Dermis blood vessel endothelial cell (primary cell): Measurements from ENCODE around the gene CDC42EP5. TPM values are rescaled to one million over a fixed set of nuclear protein-coding genes. Genes with fewer than 3 reads are reported as not detected.
A peak's percentile ranks its signal among the peaks of the same experiment; 100 is the strongest.
"Not testable (repeated sequence)": the region's sequence is repeated elsewhere in the genome, so short reads cannot be mapped to it uniquely, and the experiment has no call there.

ENCODE experiments used
- DNase-seq: peaks from one replicate; pipeline ENCODE4 v3.0.0; 2010
- total RNA-seq: library from RNA; depleted of rRNA; stranded (reverse); fragments of >200 nt; gene quantifications from 2 replicates; pipeline ENCODE4 v1.2.3, GENCODE V29; 2014

Gene CDC42EP5
- total RNA-seq = 86.9 and 136 TPM in 2 replicates

GRCh38 chr19:54473071-54473891 lies at the start of gene CDC42EP5:
Gene CDC42EP5 (minus strand): TSS chr19:54473296. CDS start chr19:54465547, 7,749 bp downstream.
- peak; percentile 88 for DNase-seq

- no peak for DNase-seq
Observed at GRCh38 chr19:54521860-54522513, 48.9 kb upstream of the CDC42EP5 start.

- peak; percentile 73 for DNase-seq
Observed at GRCh38 chr19:54521022-54521859, 48.1 kb upstream of the CDC42EP5 start.

GRCh38 chr19:54518844-54519243 lies 45.7 kb upstream of the CDC42EP5 start:
- DNase-seq = peak; percentile 99

DNA sequence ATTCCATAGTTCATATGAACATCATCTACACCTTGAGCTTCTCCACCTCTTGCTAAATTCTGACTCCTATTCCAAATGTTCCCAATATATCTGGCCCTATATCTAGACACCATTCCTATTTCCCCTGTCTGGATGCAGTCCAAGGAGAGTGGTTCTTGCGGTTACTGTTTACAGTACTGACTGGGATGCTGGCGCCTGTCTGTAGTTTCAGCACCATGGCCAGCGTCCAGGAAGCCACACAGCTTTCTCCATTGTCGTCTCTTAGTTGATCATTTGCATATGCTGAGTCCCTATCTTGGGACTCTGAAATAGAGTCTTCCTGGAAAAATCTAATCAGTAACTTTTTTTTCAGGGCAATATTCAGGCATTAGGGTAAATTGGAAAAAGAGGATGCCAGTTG lies 44.4 kb upstream of the CDC42EP5 start:
- DNase-seq = peak; percentile 90

DNA sequence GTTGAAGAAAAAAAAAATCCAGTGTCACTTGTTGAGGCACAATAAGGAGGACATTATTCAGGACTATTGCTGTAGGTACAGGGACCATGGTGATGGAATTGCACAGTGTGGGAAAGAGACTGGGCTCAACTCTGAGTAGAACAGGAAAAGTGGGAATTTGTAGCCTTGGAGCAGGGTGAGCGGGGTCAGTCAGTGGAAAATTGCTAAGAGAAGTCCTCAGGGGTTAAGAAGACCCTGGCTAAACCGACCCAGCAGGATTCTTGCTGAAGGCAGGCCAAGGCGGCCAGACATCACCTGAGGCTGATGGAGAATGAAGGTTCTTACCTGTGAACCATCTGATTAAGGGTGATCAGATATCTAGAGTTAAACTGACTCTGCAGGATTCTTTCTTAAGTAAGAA lies 42.1 kb upstream of the CDC42EP5 start:
- no peak for DNase-seq

GRCh38 chr19:54509200-54509940 lies 36.3 kb upstream of the CDC42EP5 start:
- DNase-seq = not testable (repeated sequence)

GRCh38 chr19:54508487-54508886 lies 35.4 kb upstream of the CDC42EP5 start:
- DNase-seq = not testable (repeated sequence)

DNA sequence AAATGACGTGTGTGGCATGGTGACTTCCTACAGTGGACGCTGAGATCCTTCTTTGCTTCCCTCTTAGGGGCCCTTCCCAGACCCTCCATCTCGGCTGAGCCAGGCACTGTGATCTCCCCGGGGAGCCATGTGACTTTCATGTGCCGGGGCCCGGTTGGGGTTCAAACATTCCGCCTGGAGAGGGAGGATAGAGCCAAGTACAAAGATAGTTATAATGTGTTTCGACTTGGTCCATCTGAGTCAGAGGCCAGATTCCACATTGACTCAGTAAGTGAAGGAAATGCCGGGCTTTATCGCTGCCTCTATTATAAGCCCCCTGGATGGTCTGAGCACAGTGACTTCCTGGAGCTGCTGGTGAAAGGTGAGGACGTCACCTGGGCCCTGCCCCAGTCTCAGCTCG lies 34.7 kb upstream of the CDC42EP5 start:
- no peak for DNase-seq

GRCh38 chr19:54507038-54507717 lies 34.1 kb upstream of the CDC42EP5 start:
- not testable (repeated sequence) for DNase-seq

DNA sequence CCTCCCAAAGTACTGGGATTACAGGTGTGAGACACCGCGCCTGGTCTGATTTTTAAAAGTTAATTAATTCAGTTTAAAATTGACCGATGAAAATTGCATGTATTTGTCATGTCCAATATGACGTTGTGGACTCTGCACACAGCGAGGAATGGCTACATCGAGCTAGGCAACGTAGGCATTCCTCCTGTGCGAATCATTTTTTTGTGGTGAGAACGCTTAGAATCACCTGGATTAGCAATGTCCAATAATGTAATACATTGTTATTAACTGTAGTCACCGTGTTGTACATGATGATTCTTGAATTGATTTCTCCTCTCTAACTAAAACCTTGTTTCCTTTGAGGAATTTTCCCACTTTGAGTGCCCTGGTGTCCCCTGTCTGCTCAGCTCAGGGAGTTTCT lies 33.0 kb upstream of the CDC42EP5 start:
- DNase-seq = no peak

- DNase-seq = not testable (repeated sequence)
Observed at GRCh38 chr19:54505542-54505941, 32.4 kb upstream of the CDC42EP5 start.

DNA sequence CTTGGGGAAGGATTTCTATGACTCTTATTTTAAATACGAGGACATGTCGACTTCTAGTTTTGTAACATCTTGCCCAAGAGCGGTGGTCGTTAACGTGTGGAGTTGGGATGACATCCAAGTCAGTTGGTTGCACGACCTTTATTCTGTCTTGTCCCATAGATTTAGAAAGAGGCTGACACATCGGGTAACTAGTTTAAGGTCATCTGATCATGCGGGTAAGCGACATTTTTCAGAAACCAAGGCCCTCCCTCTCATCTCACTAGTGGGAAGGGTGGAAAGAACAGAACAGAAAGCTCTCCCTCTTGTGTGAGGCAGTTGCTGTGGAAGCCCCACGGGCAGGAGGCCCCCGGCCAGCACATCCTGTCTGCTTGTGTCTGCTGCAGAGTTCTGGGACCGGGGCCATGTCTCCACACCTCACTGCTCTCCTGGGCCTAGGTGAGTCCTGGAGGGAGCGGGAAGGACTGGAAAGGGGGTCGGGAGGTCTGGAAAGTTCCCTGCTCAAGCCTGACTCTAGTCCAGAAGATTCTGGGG lies 29.5 kb upstream of the CDC42EP5 start, which contains the start of gene LAIR2:
TSS of gene LAIR2 (plus strand) at position 314 of the 531 bp plus-strand sequence. CDS start at position 402, 88 bp downstream.
- no peak for DNase-seq

DNA sequence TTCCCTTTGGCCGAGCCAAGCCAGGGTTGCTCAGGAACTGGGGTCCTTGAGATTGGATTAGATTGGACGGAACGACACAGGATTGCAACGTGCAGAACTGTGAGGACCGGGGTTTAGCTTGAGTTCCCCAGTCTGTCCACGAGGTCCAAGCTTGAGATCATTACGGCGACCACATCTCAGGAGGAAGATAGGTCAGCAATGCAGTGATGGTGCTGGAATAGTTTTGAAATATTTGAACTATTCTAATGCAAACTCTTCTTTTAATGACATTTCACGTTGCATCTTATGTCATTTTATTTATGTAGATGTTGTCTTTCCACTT lies 25.3 kb upstream of the CDC42EP5 start:
- DNase-seq = not testable (repeated sequence)

DNA sequence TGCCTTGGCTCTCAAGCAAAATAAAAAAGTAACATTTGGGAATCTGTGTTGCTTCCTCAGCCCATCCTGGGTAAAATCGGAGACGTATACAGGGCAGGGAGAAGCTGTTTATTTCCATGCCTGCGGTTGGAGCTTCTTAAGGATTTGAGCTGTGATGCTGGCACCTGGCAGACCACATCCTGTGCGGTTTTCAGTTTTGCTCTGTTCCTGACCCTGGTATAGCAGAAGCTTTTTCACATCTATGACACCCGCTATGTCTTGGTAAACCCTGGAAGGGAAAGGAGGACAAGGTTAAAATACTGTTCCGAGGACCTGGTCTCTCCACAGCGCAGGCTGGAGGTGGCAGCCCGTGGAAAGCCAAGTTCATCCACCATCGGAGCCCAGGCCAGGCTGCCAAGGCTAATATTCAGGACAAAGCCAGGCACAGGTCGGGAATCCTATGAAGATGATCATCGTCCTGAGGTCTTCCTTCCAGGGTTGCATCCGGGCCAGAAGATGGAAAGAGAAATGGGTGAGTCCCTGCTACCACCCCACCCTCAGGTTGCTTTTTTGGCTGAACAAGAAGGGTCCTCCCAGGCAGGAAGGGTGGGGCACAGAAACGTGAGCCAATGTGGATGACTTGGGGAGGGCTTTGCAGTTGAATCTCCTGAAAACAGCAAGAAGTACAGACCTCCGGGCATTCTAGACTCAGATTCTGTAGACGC lies 24.8 kb upstream of the CDC42EP5 start:
- not testable (repeated sequence) for DNase-seq

- DNase-seq = not testable (repeated sequence)
Observed at GRCh38 chr19:54495284-54495683, 22.2 kb upstream of the CDC42EP5 start.

DNA sequence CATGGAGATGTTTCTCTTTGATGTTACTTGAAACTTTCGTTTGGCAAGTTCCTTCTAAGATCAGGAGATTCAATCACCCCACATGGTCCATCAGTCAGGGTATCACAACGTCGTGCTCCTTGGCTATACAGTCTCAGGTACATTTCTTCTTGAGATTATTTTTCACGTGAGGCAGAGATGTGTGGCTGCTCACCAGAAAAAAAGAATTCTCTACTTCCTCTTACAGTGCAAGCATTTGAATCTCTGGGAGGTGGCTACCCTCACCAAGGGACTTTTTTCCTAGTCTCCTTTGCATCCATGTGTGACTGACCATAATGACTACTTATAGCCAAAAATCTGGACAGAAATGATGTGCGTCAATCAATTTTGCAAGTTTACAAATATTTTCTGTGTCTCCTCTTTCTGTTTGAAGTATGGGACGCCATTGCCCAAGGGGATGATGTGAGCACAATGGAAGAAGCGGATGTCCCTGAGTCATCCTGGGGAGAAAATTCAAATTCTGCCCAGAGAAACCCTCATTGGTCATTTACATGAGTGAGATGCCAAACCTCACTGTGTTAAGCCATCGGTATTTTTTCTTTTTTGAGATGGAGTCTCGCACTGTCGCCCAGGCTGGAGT lies 21.0 kb upstream of the CDC42EP5 start:
- no peak for DNase-seq

- DNase-seq = not testable (repeated sequence)
Observed at GRCh38 chr19:54493056-54493455, 20.0 kb upstream of the CDC42EP5 start.

- no peak for DNase-seq
Observed at GRCh38 chr19:54492568-54492967, 19.5 kb upstream of the CDC42EP5 start.

- DNase-seq = no peak
Observed at GRCh38 chr19:54489766-54490165, 16.7 kb upstream of the CDC42EP5 start.
